Inflammatory macrophage treated with lipopolysaccharide for 1 hour (primary cell): Measurements from ENCODE around the gene MDM2.

Experiments used
- DNase-seq, 2 donors: peaks; one replicate each; pipeline ENCODE4 v3.0.0-alpha.2; 2020 to 2022

The MDM2 gene

GRCh38 chr12:68883151-68883550, 75.2 kb downstream of the MDM2 start:
- no peak for DNase-seq

GRCh38 chr12:68884251-68884650, 76.3 kb downstream of the MDM2 start:
- DNase-seq = no peak

GRCh38 chr12:68885381-68885780, 77.4 kb downstream of the MDM2 start:
- no peak for DNase-seq

DNA sequence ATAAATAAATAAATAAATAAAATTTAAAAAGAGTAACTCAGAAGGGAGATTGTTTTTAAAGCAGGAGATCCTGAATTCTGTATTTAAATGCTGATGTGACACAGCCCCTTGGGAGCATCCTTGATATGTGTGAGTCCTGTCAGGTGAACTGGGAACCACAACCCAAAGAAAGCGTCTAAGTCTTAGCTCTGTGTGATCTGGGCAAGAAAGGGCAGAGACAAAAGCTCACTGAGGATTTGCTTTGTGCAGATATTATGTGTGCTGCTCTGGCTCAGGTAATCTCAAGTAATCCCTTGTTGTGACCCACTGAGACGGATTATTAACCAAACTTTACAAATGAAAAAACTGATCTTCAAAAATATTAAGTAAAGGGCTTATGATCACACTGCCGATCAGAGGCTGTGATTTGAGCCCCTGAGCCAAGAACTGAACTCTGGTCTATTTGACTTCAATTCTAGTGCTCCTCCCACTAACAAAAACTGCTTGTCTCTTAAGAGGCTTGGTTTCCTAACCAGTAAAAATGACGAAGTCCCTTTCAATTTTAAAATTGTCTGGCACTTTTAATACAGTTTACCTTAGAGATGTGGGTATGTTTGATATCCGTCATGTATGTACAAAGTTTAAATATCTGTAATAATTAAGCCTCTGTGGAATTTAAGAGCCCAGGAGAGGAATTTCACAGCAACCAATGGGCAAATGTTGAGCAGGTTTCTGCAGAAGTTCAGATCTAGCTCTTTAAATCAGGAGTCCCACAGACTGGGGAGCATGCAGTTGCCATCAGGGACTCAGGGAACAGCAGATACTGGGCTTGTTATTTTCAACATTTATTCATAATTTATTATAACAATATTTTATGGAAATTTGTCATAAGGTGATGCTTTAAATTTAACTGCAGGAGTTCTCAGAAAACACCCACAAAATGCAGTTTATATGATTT, 78.9 kb downstream of the MDM2 start:
- DNase-seq = no peak

- no peak for DNase-seq
Observed at GRCh38 chr12:68887641-68888040, 79.7 kb downstream of the MDM2 start.

- no peak for DNase-seq
Observed at GRCh38 chr12:68888243-68888642, 80.3 kb downstream of the MDM2 start.

- DNase-seq = peak in 1 of 2 donors; percentile 25
Observed at GRCh38 chr12:68890701-68891113, 82.7 kb downstream of the MDM2 start.

DNA sequence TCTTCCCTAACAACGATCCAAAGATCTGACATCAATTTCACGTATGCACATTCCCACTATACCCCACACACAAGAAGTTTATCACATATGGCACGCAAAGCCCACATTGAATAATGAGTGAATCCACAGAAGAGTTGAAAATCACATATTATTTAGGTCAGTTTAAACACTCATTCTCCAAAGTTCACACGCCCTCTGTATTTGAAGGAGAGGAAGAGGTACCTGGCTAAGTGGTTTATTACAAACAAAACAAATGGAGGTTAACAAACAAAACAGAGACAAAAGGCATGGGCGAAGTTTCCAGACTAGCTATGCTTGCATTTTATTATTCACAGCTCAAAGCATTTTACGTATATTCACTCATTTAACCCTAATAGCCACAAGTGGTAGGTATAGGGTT, 83.2 kb downstream of the MDM2 start:
- DNase-seq = no peak

GRCh38 chr12:68893201-68893600, 85.2 kb downstream of the MDM2 start:
- no peak for DNase-seq

GRCh38 chr12:68893741-68894140, 85.8 kb downstream of the MDM2 start:
- DNase-seq = no peak

DNA sequence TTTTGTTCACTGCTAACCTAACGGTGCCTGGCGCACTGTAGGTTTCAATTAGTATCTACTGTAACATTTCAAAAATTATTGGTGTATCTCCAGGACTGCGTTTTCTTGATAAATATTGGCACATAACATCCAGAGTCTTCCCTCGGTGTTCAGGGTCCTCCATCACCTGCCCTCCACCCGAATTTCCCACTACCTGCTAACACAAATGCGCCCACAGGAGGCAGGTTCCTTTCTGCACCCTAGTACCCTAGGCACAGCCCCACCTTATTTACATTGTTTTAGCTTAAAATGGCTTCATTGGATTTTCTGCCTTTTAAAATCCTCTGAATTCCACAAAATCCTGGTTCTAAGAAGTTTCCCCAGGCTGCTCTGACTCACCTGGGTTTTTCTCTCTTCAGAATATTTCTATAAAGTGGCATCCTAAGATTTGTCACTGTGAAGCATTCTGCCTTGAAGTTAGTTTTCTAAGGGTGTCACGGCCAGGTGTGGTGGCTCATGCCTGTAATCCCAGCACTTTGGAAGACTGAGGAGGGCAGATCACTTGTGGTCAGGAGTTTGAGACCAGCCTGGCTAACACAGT, 86.4 kb downstream of the MDM2 start:
- DNase-seq = no peak

GRCh38 chr12:68896881-68897540, 89.0 kb downstream of the MDM2 start:
- peak; percentile 54 to 56 for DNase-seq

DNA sequence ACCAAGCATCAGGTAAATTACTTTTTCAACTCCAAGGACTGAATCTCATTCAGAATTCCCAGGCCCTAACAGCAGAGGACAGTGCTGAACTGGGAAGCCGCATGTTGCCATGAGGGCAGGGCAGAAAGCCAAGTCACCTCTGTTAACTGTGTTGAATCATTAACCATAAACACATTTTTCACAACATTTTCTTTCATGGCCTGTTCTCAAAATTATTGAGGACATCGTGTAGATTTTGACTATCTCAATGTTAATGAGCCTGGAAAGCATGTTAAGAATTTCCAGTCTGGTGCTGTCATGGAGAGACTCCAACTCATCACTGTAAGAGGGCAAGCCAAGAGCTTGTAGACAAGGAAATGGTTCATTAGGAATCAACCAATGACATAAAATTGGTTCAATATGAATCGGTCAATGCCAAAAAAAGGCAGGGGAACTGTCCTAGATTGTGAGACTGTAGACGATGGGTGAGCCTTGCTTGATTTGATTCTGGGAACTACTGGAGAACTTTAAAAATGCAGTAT, 91.3 kb downstream of the MDM2 start:
- no peak for DNase-seq

DNA sequence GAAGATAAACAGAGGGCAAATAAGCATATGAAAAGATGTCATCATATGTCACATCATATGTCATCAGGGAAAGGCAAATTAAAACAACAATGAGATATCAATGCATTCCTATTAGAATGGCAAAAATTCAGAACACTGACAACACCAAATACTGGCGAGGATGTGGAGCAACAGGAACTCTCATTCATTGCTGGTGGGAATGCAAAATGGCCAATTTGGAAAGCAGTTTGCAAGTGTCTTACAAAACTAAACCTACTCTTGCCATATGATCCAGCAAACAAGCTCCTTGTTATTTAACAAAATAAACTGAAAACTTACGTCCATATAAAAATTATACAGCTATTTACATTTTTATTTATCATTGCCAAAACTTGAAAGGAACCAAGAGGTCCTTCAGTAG, 92.3 kb downstream of the MDM2 start:
- DNase-seq = no peak
